ENCODE results near the gene HJV. TPM values are rescaled to one million over a fixed set of nuclear protein-coding genes. Genes with fewer than 3 reads are reported as not detected.

Gene HJV
- total and polyA plus RNA-seq, 2 donors from 2014 or later: 1.3 TPM; not detected in 1

- FAIRE-seq (no peak), DNase-seq (peak in 1 of 5 donors; percentile 24)
- intact Hi-C loops (cut with DNase I): no loop called here
- no peak overlapping the region for H3K27ac ChIP-seq (ENCODE audit: low read depth in 2 of 2, low read length in 2 of 2)
- peaks cover 20 to 22% (median 21%) of the 10 kb centered on the region in 3 donors for H3K4me1 ChIP-seq (ENCODE audit: control insufficient read depth in 2 of 3, insufficient read depth in 2 of 3, low read depth in 1 of 3, low read length in 3 of 3)
- no peak overlapping the region for H3K4me3 ChIP-seq (ENCODE audit: low read length in 3 of 3)
- no peak overlapping the region for H3K9ac ChIP-seq (ENCODE audit: low read length in 3 of 3)
- no peaks in the 10 kb centered on the region for H3K36me3 ChIP-seq (ENCODE audit: control insufficient read depth in 2 of 3, insufficient read depth in 3 of 3, low read length in 3 of 3)
- no peaks in the 10 kb centered on the region for H3K27me3 ChIP-seq (ENCODE audit: control insufficient read depth, insufficient read depth, low read length)
- TF ChIP-seq CTCF (IDR thresholded peaks at IDR 0.05; ENCODE audit: borderline replicate concordance, extremely low read depth, insufficient read depth): no peak
- H3K9me3 ChIP-seq (ENCODE audit: control insufficient read depth in 2 of 3, insufficient read depth in 1 of 3, low read length in 3 of 3): no peaks in the 10 kb centered on the region
Observed at GRCh38 chr1:145975216-145975615, 46.3 kb downstream of the HJV start.

GRCh38 chr1:145974721-145975120 is 46.8 kb downstream of the HJV start:
- no peaks in the 10 kb centered on the region for H3K27me3 ChIP-seq (ENCODE audit: control insufficient read depth, insufficient read depth, low read length)
- H3K36me3 ChIP-seq (ENCODE audit: control insufficient read depth in 2 of 3, insufficient read depth in 3 of 3, low read length in 3 of 3): no peaks in the 10 kb centered on the region
- DNase-seq (peak in 1 of 5 donors; percentile 16), FAIRE-seq (no peak)
- TF ChIP-seq CTCF (IDR thresholded peaks at IDR 0.05; ENCODE audit: borderline replicate concordance, extremely low read depth, insufficient read depth): no peak
- peaks cover 18 to 19% (median 19%) of the 10 kb centered on the region in 3 donors for H3K4me1 ChIP-seq (ENCODE audit: control insufficient read depth in 2 of 3, insufficient read depth in 2 of 3, low read depth in 1 of 3, low read length in 3 of 3)
- intact Hi-C loops (cut with DNase I): loop anchor here (5.0 kb wide), 1 partner anchor 43 kb away; no protein-coding TSS in a partner anchor
- H3K9ac ChIP-seq (ENCODE audit: low read length in 3 of 3): no peak overlapping the region
- no peak overlapping the region for H3K27ac ChIP-seq (ENCODE audit: low read depth in 2 of 2, low read length in 2 of 2)
- H3K4me3 ChIP-seq (ENCODE audit: low read length in 3 of 3): no peak overlapping the region
- H3K9me3 ChIP-seq (ENCODE audit: control insufficient read depth in 2 of 3, insufficient read depth in 1 of 3, low read length in 3 of 3): no peaks in the 10 kb centered on the region

- TF ChIP-seq CTCF (IDR thresholded peaks at IDR 0.05; ENCODE audit: borderline replicate concordance, extremely low read depth, insufficient read depth): no peak
- Histone ChIP-seq H3K9me3 (ENCODE audit: control insufficient read depth in 2 of 3, insufficient read depth in 1 of 3, low read length in 3 of 3) (peaks cover 0 to 1% (median 0%) of the 10 kb centered on the region in 3 donors), H3K9ac (ENCODE audit: low read length in 3 of 3) (no peak overlapping the region), H3K27me3 (ENCODE audit: control insufficient read depth, insufficient read depth, low read length) (no peaks in the 10 kb centered on the region), H3K4me1 (ENCODE audit: control insufficient read depth in 2 of 3, insufficient read depth in 2 of 3, low read depth in 1 of 3, low read length in 3 of 3) (peaks cover 0 to 4% (median under 1%) of the 10 kb centered on the region in 3 donors), H3K4me3 (ENCODE audit: low read length in 3 of 3) (no peak overlapping the region), H3K27ac (ENCODE audit: low read depth in 2 of 2, low read length in 2 of 2) (no peak overlapping the region), H3K36me3 (ENCODE audit: control insufficient read depth in 2 of 3, insufficient read depth in 3 of 3, low read length in 3 of 3) (no peaks in the 10 kb centered on the region)
- intact Hi-C loops (cut with DNase I): loop anchor here (5.0 kb wide), 1 partner anchor 45 kb away; no protein-coding TSS in a partner anchor
- no peak for FAIRE-seq
- no peak for DNase-seq
Observed at GRCh38 chr1:145972580-145972979, 49.0 kb downstream of the HJV start.

Other genes with a start within 250 kb of the HJV start
- 18.0 TPM for gene RNF115, start 197.6 kb downstream of the HJV start, total RNA-seq
- gene RNF115, start 197.6 kb downstream of the HJV start, polyA plus RNA-seq (ENCODE audit: insufficient read depth, low read depth, low replicate concordance): 12.3 TPM
- 30.0 TPM for gene POLR3C, start 197.5 kb downstream of the HJV start, total RNA-seq
- gene POLR3C, start 197.5 kb downstream of the HJV start, polyA plus RNA-seq (ENCODE audit: insufficient read depth, low read depth, low replicate concordance): 16.1 TPM
- gene NUDT17, start 176.1 kb downstream of the HJV start, total RNA-seq: 3.8 TPM
- gene NUDT17, start 176.1 kb downstream of the HJV start, polyA plus RNA-seq (ENCODE audit: insufficient read depth, low read depth, low replicate concordance): 5.5 TPM
- 36.9 TPM for gene PIAS3, start 162.7 kb downstream of the HJV start, total RNA-seq
- 12.5 TPM for gene PIAS3, start 162.7 kb downstream of the HJV start, polyA plus RNA-seq (ENCODE audit: insufficient read depth, low read depth, low replicate concordance)
- 1.2 TPM for gene ANKRD35, start 135.9 kb downstream of the HJV start, total RNA-seq
- gene ANKRD35, start 135.9 kb downstream of the HJV start, polyA plus RNA-seq (ENCODE audit: insufficient read depth, low read depth, low replicate concordance): 0.71 TPM
- 11.0 TPM for gene ITGA10, start 111.7 kb downstream of the HJV start, total RNA-seq
- 0.54 TPM for gene ITGA10, start 111.7 kb downstream of the HJV start, polyA plus RNA-seq (ENCODE audit: insufficient read depth, low read depth, low replicate concordance)
- 35.7 TPM for gene PEX11B, start 103.0 kb downstream of the HJV start, total RNA-seq
- gene PEX11B, start 103.0 kb downstream of the HJV start, polyA plus RNA-seq (ENCODE audit: insufficient read depth, low read depth, low replicate concordance): 50.5 TPM
- 131 TPM for gene RBM8A, start 94.3 kb downstream of the HJV start, total RNA-seq
- gene RBM8A, start 94.3 kb downstream of the HJV start, polyA plus RNA-seq (ENCODE audit: insufficient read depth, low read depth, low replicate concordance): 105 TPM
- gene LIX1L, start 63.7 kb downstream of the HJV start, total RNA-seq: 27.8 TPM
- gene LIX1L, start 63.7 kb downstream of the HJV start, polyA plus RNA-seq (ENCODE audit: insufficient read depth, low read depth, low replicate concordance): 10.0 TPM
- gene ANKRD34A, start 57.2 kb downstream of the HJV start, total RNA-seq: 0.76 TPM
- 0.37 TPM for gene ANKRD34A, start 57.2 kb downstream of the HJV start, polyA plus RNA-seq (ENCODE audit: insufficient read depth, low read depth, low replicate concordance)
- 19.0 TPM for gene POLR3GL, start 57.0 kb downstream of the HJV start, total RNA-seq
- gene POLR3GL, start 57.0 kb downstream of the HJV start, polyA plus RNA-seq (ENCODE audit: insufficient read depth, low read depth, low replicate concordance): 45.6 TPM
- gene TXNIP, start 25.2 kb downstream of the HJV start, total RNA-seq: 1,197 TPM
- 356 TPM for gene TXNIP, start 25.2 kb downstream of the HJV start, polyA plus RNA-seq (ENCODE audit: insufficient read depth, low read depth, low replicate concordance)
- gene NBPF10, start 123.1 kb upstream of the HJV start, total RNA-seq: 3.8 TPM
- gene NBPF10, start 123.1 kb upstream of the HJV start, polyA plus RNA-seq (ENCODE audit: insufficient read depth, low read depth, low replicate concordance): 0.22 TPM
- 50.1 TPM for gene NOTCH2NLA, start 207.3 kb upstream of the HJV start, total RNA-seq
- gene NOTCH2NLA, start 207.3 kb upstream of the HJV start, polyA plus RNA-seq (ENCODE audit: insufficient read depth, low read depth, low replicate concordance): 12.7 TPM